T-cell (primary cell): ENCODE data around the gene TAS1R3. TPM values are rescaled to one million over a fixed set of nuclear protein-coding genes. Genes with fewer than 3 reads are reported as not detected.

ENCODE experiments used
- ATAC-seq, 4 experiments: fragments of 200-7000 bp in 3 of 4; fragments of 150-1000 bp in 1 of 4; cut with Tn5 transposase; replicated peaks in 1 of 4; 1 replicate in 3 of 4; 2 replicates in 1 of 4; pipeline ENCODE4 v1.10.0; 2021; ENCODE audit warnings: moderate library complexity in 3 of 4, mild to moderate bottlenecking in 2 of 4, moderate number of reproducible peaks in 1 of 4
- CTCF ChIA-PET, 2 donors: fragments of 300-600 bp; sonication (Branson Sonifier 250); formaldehyde crosslinking; loops; one replicate each; lab custom pipeline; 2022; ENCODE audit warnings: antibody characterized with exemption in 2 of 2; lab: Charles Lee
- POLR2A ChIA-PET, 2 donors: fragments of 300-600 bp; sonication (Branson Sonifier 250); formaldehyde crosslinking; loops; one replicate each; lab custom pipeline; 2022; ENCODE audit warnings: antibody characterized with exemption in 2 of 2; lab: Charles Lee
- DNase-seq, 35 experiments: peaks; one replicate each; pipeline versions ENCODE4 v3.0.0 to v3.0.0-alpha.2; 2013 to 2023
- H3K27ac ChIP-seq: one replicate; pipeline ENCODE4 v1.5.1; 2013; ENCODE audit warnings: low read length
- H3K27me3 ChIP-seq, 2 experiments: replicated peaks in 1 of 2; 1 replicate in 1 of 2; 2 replicates in 1 of 2; pipeline versions ENCODE4 v1.6.1 to v1.7.0; 2013; ENCODE audit warnings: low read length in 1 of 2, mixed read lengths in 1 of 2; ENCODE audit not compliant: control insufficient read depth in 2 of 2, insufficient read depth in 2 of 2; ENCODE audit errors: extremely low read depth in 1 of 2
- H3K36me3 ChIP-seq, 2 donors: 1 replicate in 1 of 2; 2 replicates in 1 of 2; pipeline versions ENCODE4 v1.6.1 to v1.7.0; 2013; ENCODE audit warnings: low read length in 1 of 2; ENCODE audit not compliant: control insufficient read depth in 2 of 2, insufficient read depth in 1 of 2; ENCODE audit errors: extremely low read depth in 1 of 2
- H3K4me1 ChIP-seq, 2 experiments: 1 replicate in 1 of 2; 2 replicates in 1 of 2; pipeline versions ENCODE4 v1.6.1 to v1.7.0; 2013; ENCODE audit warnings: low read length in 2 of 2, mixed read lengths in 1 of 2; ENCODE audit not compliant: insufficient read depth in 2 of 2, control insufficient read depth in 1 of 2; ENCODE audit errors: extremely low read depth in 1 of 2
- H3K4me3 ChIP-seq, 2 donors: 1 replicate in 1 of 2; 2 replicates in 1 of 2; pipeline versions ENCODE4 v1.5.1 to v1.7.0; 2013; ENCODE audit warnings: mild to moderate bottlenecking in 2 of 2, low read length in 1 of 2, moderate library complexity in 1 of 2; ENCODE audit not compliant: control insufficient read depth in 1 of 2; ENCODE audit errors: extremely low read depth in 1 of 2
- H3K9me3 ChIP-seq: 2 replicates; pipeline ENCODE4 v1.7.0; 2013
- H3K27ac Mint-ChIP-seq, 2 donors: one replicate each; pipeline ENCODE4 v1.8.0; 2020 to 2021; ENCODE audit warnings: mild to moderate bottlenecking in 2 of 2, mixed read lengths in 2 of 2
- H3K27me3 Mint-ChIP-seq, 2 donors: one replicate each; pipeline ENCODE4 v1.8.0; 2021 to 2022; ENCODE audit warnings: mixed read lengths in 2 of 2
- H3K36me3 Mint-ChIP-seq: one replicate; pipeline ENCODE4 v1.8.0; 2021; ENCODE audit warnings: mixed read lengths
- H3K4me1 Mint-ChIP-seq, 3 donors: one replicate each; pipeline ENCODE4 v1.8.0; 2020 to 2022; ENCODE audit warnings: mixed read lengths in 3 of 3, mild to moderate bottlenecking in 1 of 3
- H3K4me3 Mint-ChIP-seq, 3 donors: one replicate each; pipeline ENCODE4 v1.8.0; 2020 to 2022; ENCODE audit warnings: mild to moderate bottlenecking in 3 of 3, mixed read lengths in 3 of 3, moderate library complexity in 3 of 3
- H3K9me3 Mint-ChIP-seq, 3 donors: one replicate each; pipeline ENCODE4 v1.8.0; 2020 to 2022; ENCODE audit warnings: mixed read lengths in 3 of 3
- WGBS: methylation state at CpG from one replicate; pipeline ENCODE4 v1.1.5; 2013; ENCODE audit warnings: missing lambda C conversion rate; ENCODE audit not compliant: insufficient coverage; 5-methylcytosine and 5-hydroxymethylcytosine counted together
- total RNA-seq, 35 experiments: library from RNA in 6 of 35; stranded (reverse) in 6 of 35; fragments of 120-200 nt in 1 of 35; gene quantifications; one replicate each; pipeline versions ENCODE4 v1.2.1 to v1.2.4 and lab custom pipeline; 2013 to 2026

The TAS1R3 gene
- total RNA-seq, 5 donors from 2014 or later (not counting 1 experiment from before 2014, with no cell fraction given) = 1.6 to 2.3 (median 2.1) TPM

- H3K9me3 ChIP-seq = no peaks in the 10 kb centered on the region
- ChIA-PET POLR2A (no interaction called here), CTCF (interaction anchor here in 1 of 2 donors (0.6 to 2.0 kb wide), 3 partner anchors 122 to 170 kb away, joined by 3 to 17 read pairs (median 5); no protein-coding TSS in a partner anchor)
- WGBS = 66% methylated on average over 38 of the region's 45 CpGs
- no peak overlapping the region for H3K27ac Mint-ChIP-seq
- DNase-seq = peak; percentile 37 to 82 (median 62)
- peaks cover 0 to 16% of the 10 kb centered on the region in 2 experiments for H3K27me3 ChIP-seq
- no peak overlapping the region for H3K27ac ChIP-seq
- H3K4me3 Mint-ChIP-seq = no peak overlapping the region
- peaks cover 0 to 3% of the 10 kb centered on the region in 2 donors for H3K36me3 ChIP-seq
- H3K36me3 Mint-ChIP-seq = no peaks in the 10 kb centered on the region
- peaks cover 3 to 5% (median 4%) of the 10 kb centered on the region in 3 donors for H3K4me1 Mint-ChIP-seq
- peaks cover 0 to 14% of the 10 kb centered on the region in 2 experiments for H3K4me1 ChIP-seq
- H3K27me3 Mint-ChIP-seq = peaks cover 0 to 3% of the 10 kb centered on the region in 2 donors
- H3K4me3 ChIP-seq = no peak overlapping the region
- ATAC-seq = peak; percentile 74 to 85 (median 76)
- no peaks in the 10 kb centered on the region for H3K9me3 Mint-ChIP-seq
Observed at GRCh38 chr1:1291548-1292441, 39.3 kb upstream of the TAS1R3 start.

- no peak overlapping the region for H3K27ac ChIP-seq
- DNase-seq (no peak), ATAC-seq (no peak)
- Mint-ChIP-seq H3K36me3 (no peaks in the 10 kb centered on the region), H3K4me3 (no peak overlapping the region), H3K27me3 (peaks cover 0 to 3% of the 10 kb centered on the region in 2 donors), H3K27ac (no peak overlapping the region), H3K4me1 (peaks cover 3 to 5% (median 4%) of the 10 kb centered on the region in 3 donors), H3K9me3 (no peaks in the 10 kb centered on the region)
- 93% methylated on average over 6 of the region's 9 CpGs for WGBS
- no peak overlapping the region for H3K4me3 ChIP-seq
- H3K36me3 ChIP-seq = peaks cover 0 to 3% of the 10 kb centered on the region in 2 donors
- ChIA-PET CTCF (interaction anchor here in 1 of 2 donors (0.6 to 2.0 kb wide), 2 partner anchors 167 to 171 kb away, joined by 3 to 17 read pairs; no protein-coding TSS in a partner anchor), POLR2A (no interaction called here)
- H3K4me1 ChIP-seq = peaks cover 0 to 14% of the 10 kb centered on the region in 2 experiments
- peaks cover 0 to 11% of the 10 kb centered on the region in 2 experiments for H3K27me3 ChIP-seq
- H3K9me3 ChIP-seq = no peaks in the 10 kb centered on the region
Observed at GRCh38 chr1:1292442-1292779, 38.7 kb upstream of the TAS1R3 start.

- Histone ChIP-seq H3K4me1 (peaks cover 0 to 14% of the 10 kb centered on the region in 2 experiments), H3K36me3 (peaks cover 0 to 3% of the 10 kb centered on the region in 2 donors), H3K27me3 (peaks cover 0 to 11% of the 10 kb centered on the region in 2 experiments), H3K4me3 (no peak overlapping the region), H3K27ac (no peak overlapping the region), H3K9me3 (no peaks in the 10 kb centered on the region)
- H3K4me3 Mint-ChIP-seq = no peak overlapping the region
- H3K4me1 Mint-ChIP-seq = peaks cover 3 to 5% (median 4%) of the 10 kb centered on the region in 3 donors
- no peak for DNase-seq
- H3K36me3 Mint-ChIP-seq = no peaks in the 10 kb centered on the region
- WGBS = 98% methylated on average over 17 of the region's 18 CpGs
- H3K27ac Mint-ChIP-seq = no peak overlapping the region
- ChIA-PET CTCF (no interaction called here), POLR2A (interaction anchor here in 1 of 2 donors (0.5 kb wide), 1 partner anchor 14 kb away, joined by 4 read pairs; no protein-coding TSS in a partner anchor)
- H3K27me3 Mint-ChIP-seq = peaks cover 0 to 3% of the 10 kb centered on the region in 2 donors
- no peak for ATAC-seq
- no peaks in the 10 kb centered on the region for H3K9me3 Mint-ChIP-seq
Observed at GRCh38 chr1:1292851-1293250, 38.2 kb upstream of the TAS1R3 start.

GRCh38 chr1:1293263-1294249, 37.5 kb upstream of the TAS1R3 start:
- DNase-seq = no peak

GRCh38 chr1:1294250-1294890, 36.7 kb upstream of the TAS1R3 start:
- Histone ChIP-seq H3K9me3 (no peaks in the 10 kb centered on the region), H3K4me1 (peaks cover 0 to 14% of the 10 kb centered on the region in 2 experiments), H3K27ac (no peak overlapping the region), H3K36me3 (peaks cover 0 to 3% of the 10 kb centered on the region in 2 donors), H3K4me3 (no peak overlapping the region), H3K27me3 (peaks cover 0 to 11% of the 10 kb centered on the region in 2 experiments)
- DNase-seq = no peak
- H3K4me1 Mint-ChIP-seq = peaks cover 3 to 5% (median 4%) of the 10 kb centered on the region in 3 donors
- 96% methylated on average over 46 of the region's 58 CpGs for WGBS
- H3K27me3 Mint-ChIP-seq = peaks cover 0 to 3% of the 10 kb centered on the region in 2 donors
- ChIA-PET CTCF (no interaction called here), POLR2A (no interaction called here)
- H3K9me3 Mint-ChIP-seq = no peaks in the 10 kb centered on the region
- no peak for ATAC-seq
- no peak overlapping the region for H3K4me3 Mint-ChIP-seq
- no peaks in the 10 kb centered on the region for H3K36me3 Mint-ChIP-seq
- H3K27ac Mint-ChIP-seq = no peak overlapping the region

More at GRCh38 chr1:1293263-1294249, 37.5 kb upstream of the TAS1R3 start:
- H3K27ac ChIP-seq = no peak overlapping the region
- H3K4me1 ChIP-seq = peaks cover 0 to 14% of the 10 kb centered on the region in 2 experiments
- POLR2A ChIA-PET = interaction anchor here in 1 of 2 donors (0.5 kb wide), 1 partner anchor 15 kb away, joined by 4 read pairs; no protein-coding TSS in a partner anchor
- CTCF ChIA-PET = no interaction called here
- H3K27me3 Mint-ChIP-seq = peaks cover 0 to 3% of the 10 kb centered on the region in 2 donors
- ATAC-seq = no peak
- no peak overlapping the region for H3K4me3 Mint-ChIP-seq
- no peaks in the 10 kb centered on the region for H3K9me3 ChIP-seq
- H3K36me3 Mint-ChIP-seq = no peaks in the 10 kb centered on the region
- H3K27ac Mint-ChIP-seq = no peak overlapping the region
- peaks cover 3 to 5% (median 4%) of the 10 kb centered on the region in 3 donors for H3K4me1 Mint-ChIP-seq
- H3K27me3 ChIP-seq = peaks cover 0 to 11% of the 10 kb centered on the region in 2 experiments
- H3K4me3 ChIP-seq = no peak overlapping the region
- H3K36me3 ChIP-seq = peaks cover 0 to 3% of the 10 kb centered on the region in 2 donors
- H3K9me3 Mint-ChIP-seq = no peaks in the 10 kb centered on the region
- WGBS = 94% methylated on average over 93 of the region's 94 CpGs
